Measurements from ENCODE around the gene DDAH2. TPM values are rescaled to one million over a fixed set of nuclear protein-coding genes. Genes with fewer than 3 reads are reported as not detected.
A peak's percentile ranks its signal among the peaks of the same experiment; 100 is the strongest.

The DDAH2 gene
- total and polyA plus RNA-seq, 10 of the 15 experiments (the other 5 are each of a cell fraction or from before 2014, with no cell fraction given), result 0.35 to 9.9 (median 6.2) TPM

DNA sequence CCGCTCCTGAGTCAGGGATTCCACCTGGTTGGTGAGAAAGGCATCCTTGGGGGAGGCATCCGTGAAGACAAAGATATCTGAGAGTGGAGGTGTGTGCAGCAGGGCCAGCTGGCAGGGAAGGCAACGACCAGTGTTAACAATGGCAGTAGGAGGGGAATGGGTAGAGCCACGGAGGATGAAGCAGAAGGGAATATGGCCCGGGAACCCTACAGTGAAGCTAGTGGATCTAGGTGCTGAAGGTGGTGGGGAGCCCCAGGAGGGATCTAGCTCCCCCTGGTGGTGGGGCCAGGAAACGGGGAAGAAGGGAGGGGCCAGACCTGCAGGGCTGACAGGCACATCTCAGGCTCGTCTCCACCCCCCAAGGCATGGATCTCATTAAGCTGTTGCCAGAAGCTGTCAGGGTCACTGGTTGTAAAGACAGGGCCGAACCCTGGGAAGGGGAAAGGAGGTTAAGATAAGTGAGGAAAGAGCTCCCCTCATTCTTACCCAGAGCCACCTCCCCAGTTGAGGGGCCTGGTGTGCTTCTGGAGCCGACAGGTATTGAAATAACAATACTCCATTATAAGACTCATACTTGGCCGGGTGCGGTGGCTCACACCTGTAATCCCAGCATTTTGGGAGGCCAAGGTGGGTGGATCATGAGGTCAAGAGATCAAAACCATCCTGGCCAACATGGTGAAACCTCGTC lies 40.7 kb upstream of the DDAH2 start:
- ATAC-seq (peak; percentile 97), DNase-seq (ENCODE audit: low read depth, low spot score) (peak; percentile 36), FAIRE-seq (peak; percentile 88)
- no peaks in the 10 kb centered on the region for H3K27me3 ChIP-seq (replicated peaks in 1 of 2; ENCODE audit: control insufficient read depth in 2 of 2, insufficient read depth in 2 of 2, low read length in 1 of 2)
- H4K20me1 ChIP-seq (ENCODE audit: control insufficient read depth, insufficient read depth), result no peaks in the 10 kb centered on the region
- no peaks in the 10 kb centered on the region for H3K79me2 ChIP-seq (ENCODE audit: control insufficient read depth, insufficient read depth, low read length)
- H2AFZ ChIP-seq (ENCODE audit: control insufficient read depth, low read depth, low read length), result no peak overlapping the region
- ChIA-PET RAD21 (ENCODE audit: unreplicated experiment) (interaction anchor here (0.6 to 3.6 kb wide), 26 partner anchors 8 to 219 kb away, joined by 3 to 44 read pairs (median 5); partner anchors contain the start of genes ABHD16A, CLIC1, DDAH2 and GPANK1), POLR2A (interaction anchor here (0.5 to 3.0 kb wide), 11 partner anchors 18 to 177 kb away, joined by 3 to 27 read pairs (median 4); partner anchors contain the start of genes CLIC1, DDAH2, HSPA1B and MSH5), CTCF (interaction anchor here (0.6 to 9.2 kb wide), 41 partner anchors 11 to 228 kb away, joined by 3 to 208 read pairs (median 4); partner anchors contain the start of genes CLIC1, DDAH2, DDX39B and HSPA1A), SMC1A (ENCODE audit: uncharacterized antibody, unreplicated experiment) (interaction anchor here (0.6 to 4.8 kb wide), 27 partner anchors 16 to 222 kb away, joined by 3 to 42 read pairs (median 4); partner anchors contain the start of genes ABHD16A, BAG6, CLIC1 and DDAH2)
- intact Hi-C loops (cut with micrococcal nuclease; ENCODE audit: unreplicated experiment), result loop anchor here (1.0 to 10.0 kb wide), 3 partner anchors 41 to 90 kb away; partner anchors contain the start of genes DDAH2 and HSPA1B
- in situ Hi-C loops (cut with MboI), result no loop called here
- H3K4me1 ChIP-seq (ENCODE audit: control insufficient read depth, insufficient read depth, low read length), result no peaks in the 10 kb centered on the region
- H3K9ac ChIP-seq (ENCODE audit: control insufficient read depth, insufficient read depth, low read length), result no peak overlapping the region
- H3K27ac ChIP-seq (ENCODE audit: control insufficient read depth, insufficient read depth), result no peak overlapping the region
- no peaks in the 10 kb centered on the region for H3K9me3 ChIP-seq (replicated peaks; ENCODE audit: control insufficient read depth, insufficient read depth, low read length)
- no peak overlapping the region for H3K4me3 ChIP-seq
- H3K4me2 ChIP-seq (ENCODE audit: control insufficient read depth, insufficient read depth), result no peak overlapping the region
- no peaks in the 10 kb centered on the region for H3K36me3 ChIP-seq (ENCODE audit: control insufficient read depth in 2 of 2, insufficient read depth in 2 of 2, low read length in 1 of 2)
- no TSS peak for BruUV-seq (replicated peaks)
- 40% methylated on average over 12 of the region's 12 CpGs for WGBS (ENCODE audit: insufficient coverage, insufficient replicate concordance, low lambda C conversion rate, missing lambda C conversion rate)
- no peak for TF ChIP-seq HDAC2 (IDR thresholded peaks at IDR 0.05)
- TF ChIP-seq WRNIP1 (IDR thresholded peaks at IDR 0.05; ENCODE audit: borderline replicate concordance, low read depth, low read length), result no peak
- TF ChIP-seq ATF7 (IDR thresholded peaks at IDR 0.05; ENCODE audit: low read depth), result no peak
- TF ChIP-seq TAF1 (IDR thresholded peaks at IDR 0.05; ENCODE audit: borderline replicate concordance, low read depth, low read length), result no peak
- no peak for TF ChIP-seq TARDBP (IDR thresholded peaks at IDR 0.05; ENCODE audit: borderline replicate concordance)
- TF ChIP-seq, protein P1, sequence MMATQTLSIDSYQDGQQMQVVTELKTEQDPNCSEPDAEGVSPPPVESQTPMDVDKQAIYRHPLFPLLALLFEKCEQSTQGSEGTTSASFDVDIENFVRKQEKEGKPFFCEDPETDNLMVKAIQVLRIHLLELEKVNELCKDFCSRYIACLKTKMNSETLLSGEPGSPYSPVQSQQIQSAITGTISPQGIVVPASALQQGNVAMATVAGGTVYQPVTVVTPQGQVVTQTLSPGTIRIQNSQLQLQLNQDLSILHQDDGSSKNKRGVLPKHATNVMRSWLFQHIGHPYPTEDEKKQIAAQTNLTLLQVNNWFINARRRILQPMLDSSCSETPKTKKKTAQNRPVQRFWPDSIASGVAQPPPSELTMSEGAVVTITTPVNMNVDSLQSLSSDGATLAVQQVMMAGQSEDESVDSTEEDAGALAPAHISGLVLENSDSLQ (IDR thresholded peaks at IDR 0.05), result peak; percentile 88
- no peak for TF ChIP-seq ZNF217 (IDR thresholded peaks at IDR 0.05)
- TF ChIP-seq SRF (IDR thresholded peaks at IDR 0.05; ENCODE audit: low read depth in 2 of 2, low read length in 2 of 2), result no peak
- TF ChIP-seq POU2F2 (IDR thresholded peaks at IDR 0.05; ENCODE audit: borderline replicate concordance, low read depth, low read length), result peak; percentile 21; the same call in 1 of the 3 replicates
- TF ChIP-seq, protein P2, sequence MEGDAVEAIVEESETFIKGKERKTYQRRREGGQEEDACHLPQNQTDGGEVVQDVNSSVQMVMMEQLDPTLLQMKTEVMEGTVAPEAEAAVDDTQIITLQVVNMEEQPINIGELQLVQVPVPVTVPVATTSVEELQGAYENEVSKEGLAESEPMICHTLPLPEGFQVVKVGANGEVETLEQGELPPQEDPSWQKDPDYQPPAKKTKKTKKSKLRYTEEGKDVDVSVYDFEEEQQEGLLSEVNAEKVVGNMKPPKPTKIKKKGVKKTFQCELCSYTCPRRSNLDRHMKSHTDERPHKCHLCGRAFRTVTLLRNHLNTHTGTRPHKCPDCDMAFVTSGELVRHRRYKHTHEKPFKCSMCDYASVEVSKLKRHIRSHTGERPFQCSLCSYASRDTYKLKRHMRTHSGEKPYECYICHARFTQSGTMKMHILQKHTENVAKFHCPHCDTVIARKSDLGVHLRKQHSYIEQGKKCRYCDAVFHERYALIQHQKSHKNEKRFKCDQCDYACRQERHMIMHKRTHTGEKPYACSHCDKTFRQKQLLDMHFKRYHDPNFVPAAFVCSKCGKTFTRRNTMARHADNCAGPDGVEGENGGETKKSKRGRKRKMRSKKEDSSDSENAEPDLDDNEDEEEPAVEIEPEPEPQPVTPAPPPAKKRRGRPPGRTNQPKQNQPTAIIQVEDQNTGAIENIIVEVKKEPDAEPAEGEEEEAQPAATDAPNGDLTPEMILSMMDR (IDR thresholded peaks at IDR 0.05 in 2 of 3, conservative IDR thresholded peaks at IDR 0.05 in 1 of 3; ENCODE audit: control insufficient read depth in 2 of 3, extremely low read depth in 1 of 3, insufficient read depth in 1 of 3, low read depth in 3 of 3, low read length in 3 of 3), result peak; percentile 91 to 95 (median 91)
- TF ChIP-seq POLR2AphosphoS2 (IDR thresholded peaks at IDR 0.05; ENCODE audit: low read depth, low read length), result no peak
- 0 out of 2 replicates have a peak, but pooled peaks have one; percentile 21 for TF ChIP-seq IKZF1 (conservative IDR thresholded peaks at IDR 0.05)
- no peak for TF ChIP-seq PAX8 (IDR thresholded peaks at IDR 0.05)
- no peak for TF ChIP-seq KLF5 (IDR thresholded peaks at IDR 0.05; ENCODE audit: partially characterized antibody)
- peak; percentile 70; the same call in 1 of the 2 replicates for TF ChIP-seq RB1 (IDR thresholded peaks at IDR 0.05; ENCODE audit: borderline replicate concordance)
- TF ChIP-seq NR2C1 (IDR thresholded peaks at IDR 0.05), result no peak
- TF ChIP-seq, protein P3, sequence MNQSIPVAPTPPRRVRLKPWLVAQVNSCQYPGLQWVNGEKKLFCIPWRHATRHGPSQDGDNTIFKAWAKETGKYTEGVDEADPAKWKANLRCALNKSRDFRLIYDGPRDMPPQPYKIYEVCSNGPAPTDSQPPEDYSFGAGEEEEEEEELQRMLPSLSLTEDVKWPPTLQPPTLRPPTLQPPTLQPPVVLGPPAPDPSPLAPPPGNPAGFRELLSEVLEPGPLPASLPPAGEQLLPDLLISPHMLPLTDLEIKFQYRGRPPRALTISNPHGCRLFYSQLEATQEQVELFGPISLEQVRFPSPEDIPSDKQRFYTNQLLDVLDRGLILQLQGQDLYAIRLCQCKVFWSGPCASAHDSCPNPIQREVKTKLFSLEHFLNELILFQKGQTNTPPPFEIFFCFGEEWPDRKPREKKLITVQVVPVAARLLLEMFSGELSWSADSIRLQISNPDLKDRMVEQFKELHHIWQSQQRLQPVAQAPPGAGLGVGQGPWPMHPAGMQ (IDR thresholded peaks at IDR 0.05; ENCODE audit: borderline replicate concordance), result no peak
- no peak for TF ChIP-seq TCF7 (IDR thresholded peaks at IDR 0.05; ENCODE audit: borderline replicate concordance)
- TF ChIP-seq MTA2 (IDR thresholded peaks at IDR 0.05; ENCODE audit: low read depth), result 0 out of 2 replicates have a peak, but pooled peaks have one; percentile 10
- TF ChIP-seq ZBED1 (IDR thresholded peaks at IDR 0.05; ENCODE audit: borderline replicate concordance), result no peak
- no peak for TF ChIP-seq TCF3 (IDR thresholded peaks at IDR 0.05; ENCODE audit: borderline replicate concordance, insufficient read depth, low read depth, low read length)
